AG10803 (cell line): ENCODE results near the gene HLA-DQB2.
"Not testable (repeated sequence)": the region's sequence is repeated elsewhere in the genome, so short reads cannot be mapped to it uniquely, and the experiment has no call there.

Experiments used
- DNase-seq: peaks from one replicate; pipeline ENCODE4 v3.0.0; 2010; ENCODE audit warnings: low read depth
- H3K4me3 ChIP-seq: 2 replicates; pipeline ENCODE4 v1.5.1; 2011; ENCODE audit warnings: mild to moderate bottlenecking, low read length, control low read depth
- TF ChIP-seq, protein P1 (sequence below): conservative IDR thresholded peaks from 2 replicates; pipeline ENCODE4 v1.5.1; 2011; ENCODE audit warnings: mild to moderate bottlenecking, low read length, control low read depth, inconsistent platforms

Gene HLA-DQB2

DNA sequence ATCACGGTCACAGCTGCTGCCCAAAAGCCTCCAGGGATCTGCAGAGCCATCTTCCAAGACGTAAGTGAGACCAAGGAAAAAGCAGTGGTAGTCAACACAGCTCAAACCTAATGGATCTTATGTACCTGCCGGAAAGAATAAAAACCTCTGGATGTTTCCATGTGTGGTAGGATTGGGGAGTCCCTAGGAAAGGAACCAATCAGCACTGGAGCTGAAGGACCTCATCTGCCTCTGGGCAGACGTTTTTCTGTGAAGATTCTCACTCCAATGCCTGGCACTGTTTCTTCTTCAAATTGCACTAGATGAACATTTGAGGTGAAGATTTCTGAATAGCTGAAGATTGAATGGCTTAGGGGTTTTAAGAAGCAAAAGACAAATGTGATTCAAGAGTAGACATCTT, at the start of gene HLA-DQB2:
Gene HLA-DQB2 (minus strand): TSS at position 112 of the 400 bp plus-strand sequence. CDS start 62 bp downstream, at position 50.
- no peak for DNase-seq
- no peak within 1 kb of the TSS for H3K4me3 ChIP-seq
- TF ChIP-seq, protein P1, sequence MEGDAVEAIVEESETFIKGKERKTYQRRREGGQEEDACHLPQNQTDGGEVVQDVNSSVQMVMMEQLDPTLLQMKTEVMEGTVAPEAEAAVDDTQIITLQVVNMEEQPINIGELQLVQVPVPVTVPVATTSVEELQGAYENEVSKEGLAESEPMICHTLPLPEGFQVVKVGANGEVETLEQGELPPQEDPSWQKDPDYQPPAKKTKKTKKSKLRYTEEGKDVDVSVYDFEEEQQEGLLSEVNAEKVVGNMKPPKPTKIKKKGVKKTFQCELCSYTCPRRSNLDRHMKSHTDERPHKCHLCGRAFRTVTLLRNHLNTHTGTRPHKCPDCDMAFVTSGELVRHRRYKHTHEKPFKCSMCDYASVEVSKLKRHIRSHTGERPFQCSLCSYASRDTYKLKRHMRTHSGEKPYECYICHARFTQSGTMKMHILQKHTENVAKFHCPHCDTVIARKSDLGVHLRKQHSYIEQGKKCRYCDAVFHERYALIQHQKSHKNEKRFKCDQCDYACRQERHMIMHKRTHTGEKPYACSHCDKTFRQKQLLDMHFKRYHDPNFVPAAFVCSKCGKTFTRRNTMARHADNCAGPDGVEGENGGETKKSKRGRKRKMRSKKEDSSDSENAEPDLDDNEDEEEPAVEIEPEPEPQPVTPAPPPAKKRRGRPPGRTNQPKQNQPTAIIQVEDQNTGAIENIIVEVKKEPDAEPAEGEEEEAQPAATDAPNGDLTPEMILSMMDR, result no peak

DNA sequence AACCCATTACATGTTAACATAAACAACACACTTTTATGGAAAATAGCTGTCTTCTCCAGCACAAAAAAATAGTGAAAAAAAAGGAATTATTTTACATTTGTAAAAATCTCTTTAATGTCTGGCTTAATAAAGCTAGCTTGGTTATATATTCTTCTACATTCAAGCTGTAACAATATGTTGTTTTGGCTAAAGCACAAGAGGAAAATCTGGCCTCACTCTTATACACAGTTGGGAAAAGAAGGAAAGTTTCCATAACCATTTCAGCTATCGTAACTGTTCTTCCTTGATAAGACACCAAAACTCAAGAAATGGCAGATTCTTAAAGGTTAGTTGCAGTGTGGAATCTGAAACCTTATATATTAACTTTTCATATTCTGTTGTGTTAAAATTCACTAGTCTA, 45.8 kb upstream of the HLA-DQB2 start:
- no peak overlapping the region for H3K4me3 ChIP-seq
- no peak for DNase-seq
- TF ChIP-seq, protein P1, result no peak

DNA sequence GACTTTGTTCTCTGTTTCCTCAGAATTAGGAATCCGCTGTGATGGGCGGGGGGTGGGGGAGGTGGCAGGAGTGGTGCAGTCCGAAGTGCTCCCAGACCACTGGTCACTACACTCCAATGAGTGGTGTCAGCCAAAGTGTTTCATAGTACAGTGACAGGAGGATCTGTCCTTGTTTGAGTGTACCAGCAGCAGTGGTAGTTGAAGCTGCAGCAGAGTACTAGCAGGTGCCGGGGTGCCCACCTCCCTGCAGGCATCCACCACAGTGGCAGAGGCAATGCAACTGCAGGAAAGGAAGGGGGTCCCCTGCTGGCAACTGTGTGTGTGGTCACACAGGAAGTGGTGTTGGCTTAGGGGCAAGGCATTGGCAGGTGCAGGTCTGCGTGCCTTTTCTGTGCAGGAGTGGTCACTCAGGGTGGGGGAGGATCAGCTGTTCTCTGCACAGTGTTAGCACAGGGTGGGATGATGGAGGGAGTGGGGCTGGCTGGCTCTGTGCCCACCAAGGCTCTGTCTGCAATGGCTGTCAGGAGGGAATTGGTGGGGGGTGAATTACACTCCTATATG, 43.8 kb upstream of the HLA-DQB2 start:
- DNase-seq, result no peak
- TF ChIP-seq, protein P1, result no peak
- no peak overlapping the region for H3K4me3 ChIP-seq

DNA sequence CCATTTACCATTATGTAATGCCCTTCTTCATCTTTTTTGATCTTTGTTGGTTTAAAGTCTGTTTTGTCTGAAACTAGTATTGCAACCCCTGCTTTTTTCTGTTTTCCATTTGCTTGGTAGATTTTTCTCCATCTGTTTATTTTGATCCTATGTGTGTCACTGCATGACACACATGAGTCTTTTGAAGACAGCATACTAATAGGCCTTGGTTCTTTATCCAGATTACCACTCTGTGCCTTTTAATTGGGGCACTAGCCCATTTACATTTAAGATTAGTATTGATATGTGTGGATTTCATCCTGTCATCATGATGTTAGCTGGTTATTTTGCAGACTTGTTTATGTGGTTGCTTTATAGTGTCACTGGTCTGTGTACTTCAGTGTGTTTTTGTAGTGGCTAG, 42.1 kb upstream of the HLA-DQB2 start:
- not testable (repeated sequence) for H3K4me3 ChIP-seq, DNase-seq

DNA sequence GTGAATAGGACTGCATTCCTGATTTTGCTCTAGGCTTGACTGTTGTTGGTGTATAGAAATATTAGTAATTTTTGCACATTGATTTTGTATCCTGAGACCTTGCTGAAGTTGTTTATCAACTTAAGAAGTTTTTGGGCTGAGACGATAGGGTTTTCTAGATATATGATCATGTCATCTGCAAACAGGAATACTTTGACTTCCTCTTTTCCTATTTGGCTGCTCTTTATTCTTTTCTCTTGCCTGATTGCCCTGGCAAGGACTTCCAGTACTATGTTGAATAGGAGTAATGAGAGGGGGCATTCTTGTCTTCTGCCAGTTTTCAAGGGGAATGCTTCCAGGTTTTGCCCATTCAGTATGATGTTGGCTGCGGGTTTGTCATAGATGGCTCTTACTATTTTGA, 40.1 kb upstream of the HLA-DQB2 start:
- H3K4me3 ChIP-seq, result no peak overlapping the region
- TF ChIP-seq, protein P1, result no peak
- DNase-seq, result no peak

DNA sequence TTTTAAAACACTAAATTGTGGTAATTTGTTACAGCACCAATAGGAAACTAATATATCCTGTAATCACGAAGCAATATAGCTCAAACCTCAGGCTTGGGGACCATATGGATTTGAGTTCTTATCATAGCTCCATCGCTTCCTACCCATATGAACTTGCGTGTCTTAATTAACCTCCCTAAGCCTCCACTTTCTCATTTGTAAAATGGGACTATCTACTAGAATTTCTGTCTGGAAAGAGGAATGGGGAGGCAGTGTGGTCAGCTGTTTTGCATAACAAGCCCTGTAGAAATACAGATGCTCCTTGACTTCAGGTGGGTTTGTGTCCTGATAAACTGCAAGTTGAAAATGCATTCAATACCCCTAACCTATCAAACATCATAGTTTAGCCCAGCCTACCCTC, 36.4 kb upstream of the HLA-DQB2 start:
- DNase-seq, result no peak

DNA sequence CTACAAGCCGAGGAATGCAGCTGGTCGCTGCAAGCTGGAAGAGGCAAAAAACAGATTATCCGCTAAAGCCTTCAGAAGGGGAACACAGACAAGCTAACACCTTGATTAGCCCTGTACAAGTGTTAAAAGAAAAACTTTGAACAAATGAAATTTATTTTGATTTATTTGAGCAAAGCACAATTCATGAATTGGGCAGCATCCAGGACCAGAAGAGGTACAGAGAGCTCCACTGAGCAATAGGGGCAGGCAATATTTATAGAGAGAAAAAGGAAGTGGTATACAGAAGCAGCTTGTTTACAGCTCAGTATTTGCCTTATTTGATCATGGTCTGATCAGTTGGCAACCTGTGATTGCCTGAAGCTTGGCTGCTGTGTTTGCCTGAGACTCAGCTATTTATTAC, 35.8 kb upstream of the HLA-DQB2 start:
- DNase-seq, result no peak
- H3K4me3 ChIP-seq, result no peak overlapping the region
- TF ChIP-seq, protein P1, result no peak

More for the DNA sequence above, 36.4 kb upstream of the HLA-DQB2 start:
- TF ChIP-seq, protein P1, result no peak
- no peak overlapping the region for H3K4me3 ChIP-seq
